HepG2 (cell line): ENCODE data around the gene NF2.

Source experiments
- CBX5 ChIP-seq: sonication (generic); formaldehyde crosslinking; IDR thresholded peaks from 2 replicates; pipeline ENCODE4 v1.4.0; 2020; ENCODE audit warnings: missing genetic modification reagents, borderline replicate concordance
- DZIP1 ChIP-seq: sonication (generic); formaldehyde crosslinking; IDR thresholded peaks from 2 replicates; pipeline ENCODE4 v1.5.0; 2020; ENCODE audit warnings: mild to moderate bottlenecking, missing genetic modification reagents
- POLR2AphosphoS5 ChIP-seq: IDR thresholded peaks from 2 replicates; pipeline ENCODE4 v1.6.1; 2012; ENCODE audit warnings: low read depth, low read length
- PRDM15 ChIP-seq: sonication (generic); formaldehyde crosslinking; IDR thresholded peaks from 2 replicates; pipeline ENCODE4 v1.4.0; 2020; ENCODE audit warnings: missing genetic modification reagents
- RFX5 ChIP-seq: IDR thresholded peaks from 2 replicates; pipeline ENCODE4 v1.6.1; 2011; ENCODE audit warnings: low read depth, low read length, improper control_type of control experiment
- SMARCC2 ChIP-seq: fragments of 450-650 bp; IDR thresholded peaks from 2 replicates; pipeline ENCODE4 v1.6.1; 2017; ENCODE audit warnings: antibody characterized with exemption, mild to moderate bottlenecking
- SNRNP70 ChIP-seq: fragments of 200-400 bp; formaldehyde crosslinking; IDR thresholded peaks from 2 replicates; pipeline ENCODE4 v1.6.1; 2017; ENCODE audit warnings: mild to moderate bottlenecking, low read depth, low read length, moderate library complexity
- SRF ChIP-seq: IDR thresholded peaks from 2 replicates; pipeline ENCODE4 v1.6.1; 2011; ENCODE audit warnings: mild to moderate bottlenecking, low read depth, low read length, moderate library complexity
- ZNF33A ChIP-seq: sonication (generic); formaldehyde crosslinking; IDR thresholded peaks from 2 replicates; pipeline ENCODE4 v1.5.1; 2020; ENCODE audit warnings: missing genetic modification reagents, mild to moderate bottlenecking, moderate library complexity, borderline replicate concordance
- ZNF430 ChIP-seq: sonication (generic); formaldehyde crosslinking; IDR thresholded peaks from 2 replicates; pipeline ENCODE4 v1.9.0; 2021; ENCODE audit warnings: mild to moderate bottlenecking, missing genetic modification reagents
- ZSCAN20 ChIP-seq: sonication (generic); formaldehyde crosslinking; IDR thresholded peaks from 2 replicates; pipeline ENCODE4 v1.4.0; 2020; ENCODE audit warnings: missing genetic modification reagents, mild to moderate bottlenecking, borderline replicate concordance
- TF ChIP-seq, protein P1 (sequence below): sonication (generic); formaldehyde crosslinking; IDR thresholded peaks from 2 replicates; pipeline ENCODE4 v1.5.0; 2020; ENCODE audit warnings: mild to moderate bottlenecking, missing genetic modification reagents, moderate library complexity
- TF ChIP-seq, protein P2 (sequence below): IDR thresholded peaks from 2 replicates; pipeline ENCODE4 v1.6.1; 2016

GRCh38 chr22:29651652-29652051 lies 48.2 kb downstream of the NF2 start:
- TF ChIP-seq SMARCC2 (no peak), RFX5 (no peak), DZIP1 (CRISPR knock-in tag) (no peak), SNRNP70 (no peak), ZSCAN20 (CRISPR knock-in tag) (no peak), POLR2AphosphoS5 (no peak), SRF (no peak), PRDM15 (CRISPR knock-in tag) (no peak), ZNF430 (CRISPR knock-in tag) (no peak), CBX5 (CRISPR knock-in tag) (no peak), ZNF33A (CRISPR knock-in tag) (no peak)
- TF ChIP-seq, protein P1, sequence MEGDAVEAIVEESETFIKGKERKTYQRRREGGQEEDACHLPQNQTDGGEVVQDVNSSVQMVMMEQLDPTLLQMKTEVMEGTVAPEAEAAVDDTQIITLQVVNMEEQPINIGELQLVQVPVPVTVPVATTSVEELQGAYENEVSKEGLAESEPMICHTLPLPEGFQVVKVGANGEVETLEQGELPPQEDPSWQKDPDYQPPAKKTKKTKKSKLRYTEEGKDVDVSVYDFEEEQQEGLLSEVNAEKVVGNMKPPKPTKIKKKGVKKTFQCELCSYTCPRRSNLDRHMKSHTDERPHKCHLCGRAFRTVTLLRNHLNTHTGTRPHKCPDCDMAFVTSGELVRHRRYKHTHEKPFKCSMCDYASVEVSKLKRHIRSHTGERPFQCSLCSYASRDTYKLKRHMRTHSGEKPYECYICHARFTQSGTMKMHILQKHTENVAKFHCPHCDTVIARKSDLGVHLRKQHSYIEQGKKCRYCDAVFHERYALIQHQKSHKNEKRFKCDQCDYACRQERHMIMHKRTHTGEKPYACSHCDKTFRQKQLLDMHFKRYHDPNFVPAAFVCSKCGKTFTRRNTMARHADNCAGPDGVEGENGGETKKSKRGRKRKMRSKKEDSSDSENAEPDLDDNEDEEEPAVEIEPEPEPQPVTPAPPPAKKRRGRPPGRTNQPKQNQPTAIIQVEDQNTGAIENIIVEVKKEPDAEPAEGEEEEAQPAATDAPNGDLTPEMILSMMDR: no peak
- TF ChIP-seq, protein P2, sequence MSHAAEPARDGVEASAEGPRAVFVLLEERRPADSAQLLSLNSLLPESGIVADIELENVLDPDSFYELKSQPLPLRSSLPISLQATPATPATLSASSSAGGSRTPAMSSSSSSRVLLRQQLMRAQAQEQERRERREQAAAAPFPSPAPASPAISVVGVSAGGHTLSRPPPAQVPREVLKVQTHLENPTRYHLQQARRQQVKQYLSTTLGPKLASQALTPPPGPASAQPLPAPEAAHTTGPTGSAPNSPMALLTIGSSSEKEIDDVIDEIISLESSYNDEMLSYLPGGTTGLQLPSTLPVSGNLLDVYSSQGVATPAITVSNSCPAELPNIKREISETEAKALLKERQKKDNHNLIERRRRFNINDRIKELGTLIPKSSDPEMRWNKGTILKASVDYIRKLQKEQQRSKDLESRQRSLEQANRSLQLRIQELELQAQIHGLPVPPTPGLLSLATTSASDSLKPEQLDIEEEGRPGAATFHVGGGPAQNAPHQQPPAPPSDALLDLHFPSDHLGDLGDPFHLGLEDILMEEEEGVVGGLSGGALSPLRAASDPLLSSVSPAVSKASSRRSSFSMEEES: no peak
